CD4-positive, alpha-beta T cell treated with Interleukin-4 for 4 hours (primary cell): Measurements from ENCODE around the gene ADAMTS16.
"Not testable (repeated sequence)": the region's sequence is repeated elsewhere in the genome, so short reads cannot be mapped to it uniquely, and the experiment has no call there.

Experiments
- DNase-seq: peaks from one replicate; pipeline ENCODE4 v3.0.0-alpha.2; 2020

Gene ADAMTS16

GRCh38 chr5:5139777-5140478, at the start of gene ADAMTS16:
TSS of gene ADAMTS16 (plus strand) at chr5:5140330. CDS start at chr5:5140468, 138 bp downstream.
- DNase-seq, result no peak

GRCh38 chr5:5092149-5092548, 48.0 kb upstream of the ADAMTS16 start:
- DNase-seq, result no peak

- no peak for DNase-seq
Observed at GRCh38 chr5:5100635-5101034, 39.5 kb upstream of the ADAMTS16 start.

GRCh38 chr5:5101676-5102075, 38.5 kb upstream of the ADAMTS16 start:
- DNase-seq, result no peak

- no peak for DNase-seq
Observed at GRCh38 chr5:5103245-5103644, 36.9 kb upstream of the ADAMTS16 start.

GRCh38 chr5:5104550-5104949, 35.6 kb upstream of the ADAMTS16 start:
- DNase-seq, result no peak

- DNase-seq, result no peak
Observed at GRCh38 chr5:5105531-5105930, 34.6 kb upstream of the ADAMTS16 start.

- no peak for DNase-seq
Observed at GRCh38 chr5:5116956-5117355, 23.2 kb upstream of the ADAMTS16 start.

GRCh38 chr5:5122776-5123175, 17.4 kb upstream of the ADAMTS16 start:
- no peak for DNase-seq

GRCh38 chr5:5124231-5124630, 15.9 kb upstream of the ADAMTS16 start:
- DNase-seq, result no peak

- no peak for DNase-seq
Observed at GRCh38 chr5:5126444-5126843, 13.7 kb upstream of the ADAMTS16 start.

- no peak for DNase-seq
Observed at GRCh38 chr5:5128766-5129165, 11.4 kb upstream of the ADAMTS16 start.

- no peak for DNase-seq
Observed at GRCh38 chr5:5132234-5132633, 7.9 kb upstream of the ADAMTS16 start.

- no peak for DNase-seq
Observed at GRCh38 chr5:5132693-5133295, 7.3 kb upstream of the ADAMTS16 start.

- DNase-seq, result no peak
Observed at GRCh38 chr5:5134107-5134506, 6.0 kb upstream of the ADAMTS16 start.

GRCh38 chr5:5135957-5136676, 4.0 kb upstream of the ADAMTS16 start:
- no peak for DNase-seq

- DNase-seq, result not testable (repeated sequence)
Observed at GRCh38 chr5:5137851-5138250, 2.3 kb upstream of the ADAMTS16 start.

- DNase-seq, result no peak
Observed at GRCh38 chr5:5139336-5139776, 774 bp upstream of the ADAMTS16 start.

GRCh38 chr5:5140479-5141338, 579 bp downstream of the ADAMTS16 start:
- no peak for DNase-seq

GRCh38 chr5:5141339-5141599, 1.1 kb downstream of the ADAMTS16 start:
- DNase-seq, result no peak

GRCh38 chr5:5141625-5142525, 1.7 kb downstream of the ADAMTS16 start:
- DNase-seq, result peak; percentile 51

- DNase-seq, result no peak
Observed at GRCh38 chr5:5144441-5144840, 4.3 kb downstream of the ADAMTS16 start.
